ENCODE measurements around the gene OR13J1. TPM values are rescaled to one million over a fixed set of nuclear protein-coding genes. Genes with fewer than 3 reads are reported as not detected.

OR13J1 gene
- total RNA-seq, 1 donor from 2014 or later: not detected

DNA sequence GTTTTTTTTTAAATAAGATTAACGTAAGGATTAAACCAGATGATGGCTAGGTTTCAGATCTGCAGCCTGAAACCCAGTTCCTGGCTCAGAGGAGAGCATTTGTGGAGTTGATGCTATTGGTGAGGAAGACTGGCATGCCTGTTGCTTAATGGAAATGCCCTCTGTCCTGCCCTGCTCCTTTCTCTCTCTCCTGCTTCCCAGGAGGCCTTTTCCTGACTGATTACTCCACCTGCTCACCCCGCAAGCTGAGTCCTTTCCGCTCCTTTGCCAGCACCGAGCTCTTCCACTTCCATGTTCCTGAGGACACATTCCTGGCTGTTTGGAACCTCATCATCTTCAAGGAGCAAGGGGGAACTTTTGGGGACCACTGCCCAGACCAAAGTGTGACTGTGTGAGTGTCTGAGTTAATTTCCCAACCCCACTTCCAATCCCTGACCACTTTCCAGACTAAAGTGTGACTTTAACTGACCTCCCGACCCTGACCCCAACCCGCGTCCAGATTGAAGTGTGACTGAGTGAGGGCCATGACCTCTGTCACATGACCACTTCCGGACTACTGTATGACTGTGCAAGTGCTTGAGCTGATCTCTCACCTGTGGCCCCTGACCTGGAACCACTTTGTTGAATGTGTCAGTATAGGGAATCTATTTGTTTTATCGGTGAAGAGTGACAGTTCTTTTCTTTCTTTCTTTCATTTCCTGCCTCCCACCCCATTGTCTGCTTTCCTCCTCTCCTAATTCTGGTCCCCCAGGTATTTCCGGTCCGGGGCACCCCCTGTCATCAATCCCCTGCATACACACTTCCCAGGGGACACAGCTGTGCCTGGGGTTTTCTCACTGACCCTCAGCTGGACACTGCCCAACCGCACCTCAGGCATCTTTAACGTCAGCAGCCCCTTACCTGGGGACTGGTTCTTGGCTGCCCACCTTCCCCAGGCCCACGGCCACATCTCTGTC, 35.7 kb downstream of the OR13J1 start:
- no peak for DNase-seq (ENCODE audit: low spot score)

DNA sequence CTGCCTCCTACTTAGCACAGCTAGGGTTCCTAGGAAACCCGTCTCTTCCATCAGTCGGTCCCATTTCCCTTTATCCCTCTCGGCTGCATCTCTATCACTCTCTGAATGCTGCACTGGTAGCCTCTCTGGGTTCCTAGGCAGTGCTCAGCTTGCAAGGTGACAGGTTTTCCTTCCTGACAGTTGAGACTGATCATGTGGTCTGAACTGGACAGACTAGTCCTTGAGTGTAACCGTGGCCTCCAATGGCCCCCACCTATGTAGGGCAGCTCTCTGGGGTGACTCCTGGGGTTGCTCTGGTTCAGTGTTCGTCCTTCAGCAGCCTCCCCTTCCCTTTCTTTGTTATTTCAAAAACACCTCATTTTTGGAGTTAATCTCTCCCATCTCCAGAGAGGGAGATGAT, 37.4 kb downstream of the OR13J1 start:
- no peak for DNase-seq (ENCODE audit: low spot score)

DNA sequence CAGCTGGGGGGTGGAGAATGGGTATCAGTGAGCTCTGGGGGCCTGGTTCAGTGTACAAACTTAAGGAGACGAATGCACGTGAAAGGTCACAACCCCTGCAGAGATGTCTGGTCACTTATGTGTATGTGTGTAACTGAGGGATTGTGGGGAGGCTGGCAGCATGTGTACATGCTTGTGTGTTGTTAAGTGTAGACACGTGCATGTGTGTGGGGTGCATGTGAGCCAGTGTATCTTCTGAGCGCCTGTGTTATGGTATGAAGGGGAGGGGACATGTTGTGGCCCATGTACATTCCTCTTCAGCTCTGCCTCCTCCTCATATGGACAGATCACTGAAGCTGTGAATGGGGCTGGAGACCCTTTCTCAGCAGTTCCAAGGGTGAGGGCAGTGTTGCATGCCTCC, 39.2 kb downstream of the OR13J1 start:
- DNase-seq (ENCODE audit: low spot score): no peak

DNA sequence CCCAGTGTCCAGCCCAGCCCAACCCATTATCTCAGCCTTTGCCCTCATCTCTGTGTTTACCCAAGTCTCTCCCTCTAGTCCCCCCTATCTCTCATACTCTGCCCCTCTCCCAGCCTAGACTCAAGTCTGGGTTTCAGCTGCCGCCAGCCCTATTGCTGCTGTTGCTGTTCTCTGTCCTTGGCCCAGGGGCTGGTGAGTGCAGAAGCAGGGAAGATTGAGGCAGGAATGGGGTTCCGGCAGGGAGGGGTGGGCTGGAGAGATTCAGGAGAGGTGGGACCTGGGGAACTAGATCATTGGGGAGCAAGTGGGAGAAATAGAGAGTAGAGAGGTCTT, 40.5 kb downstream of the OR13J1 start:
- no peak for DNase-seq (ENCODE audit: low spot score)

DNA sequence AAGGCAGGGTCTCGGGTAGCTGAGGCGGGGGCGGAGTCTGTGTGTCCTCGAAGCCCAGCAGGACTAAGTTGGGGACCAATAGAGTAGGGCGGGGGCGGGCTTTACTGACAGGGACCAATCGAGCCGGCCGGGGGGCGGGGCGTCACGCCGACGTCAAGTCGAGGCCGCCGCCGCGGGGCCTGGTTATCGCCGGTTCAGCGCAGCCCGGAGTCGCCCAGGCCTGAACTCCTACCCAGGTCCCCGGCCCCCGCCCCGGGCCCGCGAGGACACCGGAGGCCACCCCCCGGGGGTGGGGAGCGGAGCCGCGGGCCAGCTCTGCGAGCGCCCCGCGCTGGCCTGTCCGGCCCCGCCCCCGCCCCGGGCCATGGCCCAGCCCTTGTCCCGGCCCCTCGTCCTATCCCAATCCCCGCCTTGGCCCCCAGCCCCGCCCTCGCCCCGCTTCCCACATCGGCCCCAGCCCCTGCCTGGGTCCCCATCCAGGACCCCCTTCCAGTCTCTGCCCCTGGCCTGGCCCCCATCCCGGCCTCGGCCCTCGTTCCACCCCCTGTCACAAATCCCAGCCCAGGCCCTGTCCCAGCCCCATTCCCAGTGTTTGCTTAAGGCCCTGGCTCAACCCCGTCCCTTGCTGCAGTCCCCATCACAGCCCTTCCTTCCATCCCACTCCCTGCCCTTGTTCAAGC, 41.0 kb downstream of the OR13J1 start, which contains the start of gene TMEM8B:
Gene TMEM8B, plus strand, starts transcription at position 145 of the 680 bp plus-strand sequence. Its CDS starts 220 bp downstream, at position 365.
- peak; percentile 98 for DNase-seq (ENCODE audit: low spot score)

DNA sequence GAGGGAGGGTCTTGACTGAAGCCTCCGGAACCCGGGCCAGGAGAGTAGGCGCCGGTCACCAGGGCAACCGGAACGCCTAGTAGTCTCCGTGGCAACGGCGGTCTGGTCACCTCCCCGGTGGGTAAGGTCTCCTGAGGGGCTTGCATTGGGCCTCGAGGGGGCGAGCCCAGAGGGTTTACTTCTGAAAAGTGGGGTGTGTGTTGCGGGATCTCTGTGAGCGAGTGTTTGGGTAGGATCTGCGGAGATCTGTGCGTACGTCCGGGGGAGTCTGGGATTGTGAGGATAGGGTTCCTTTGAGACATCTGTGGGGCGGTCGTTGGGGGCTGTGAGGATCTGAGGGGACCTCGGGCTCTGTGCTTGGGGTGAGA, 41.5 kb downstream of the OR13J1 start, which contains the start of gene FAM221B:
Gene FAM221B, minus strand, starts transcription at position 17 of the 368 bp plus-strand sequence. CDS start 2,571 bp downstream, outside the sequence.
- DNase-seq (ENCODE audit: low spot score): no peak

DNA sequence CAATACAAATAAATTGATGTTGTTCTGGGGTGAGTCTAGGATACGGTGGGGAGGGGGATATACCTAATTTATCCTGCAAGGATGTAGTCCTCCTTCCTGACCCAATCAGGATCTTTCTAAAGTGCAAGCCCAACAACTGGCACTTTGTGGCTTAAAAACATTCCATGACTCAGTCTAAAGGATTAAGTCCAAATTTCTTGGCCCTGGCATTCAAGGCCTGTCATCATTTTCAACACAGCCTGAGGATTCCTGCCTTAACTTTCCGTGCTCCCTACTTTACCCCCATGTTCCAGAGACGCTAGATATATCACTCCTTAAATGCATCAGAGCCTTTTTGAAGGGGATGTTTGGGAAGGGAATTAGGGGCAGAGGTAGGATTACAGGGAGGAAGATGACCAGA, 42.7 kb downstream of the OR13J1 start:
- DNase-seq (ENCODE audit: low spot score): peak; percentile 25

DNA sequence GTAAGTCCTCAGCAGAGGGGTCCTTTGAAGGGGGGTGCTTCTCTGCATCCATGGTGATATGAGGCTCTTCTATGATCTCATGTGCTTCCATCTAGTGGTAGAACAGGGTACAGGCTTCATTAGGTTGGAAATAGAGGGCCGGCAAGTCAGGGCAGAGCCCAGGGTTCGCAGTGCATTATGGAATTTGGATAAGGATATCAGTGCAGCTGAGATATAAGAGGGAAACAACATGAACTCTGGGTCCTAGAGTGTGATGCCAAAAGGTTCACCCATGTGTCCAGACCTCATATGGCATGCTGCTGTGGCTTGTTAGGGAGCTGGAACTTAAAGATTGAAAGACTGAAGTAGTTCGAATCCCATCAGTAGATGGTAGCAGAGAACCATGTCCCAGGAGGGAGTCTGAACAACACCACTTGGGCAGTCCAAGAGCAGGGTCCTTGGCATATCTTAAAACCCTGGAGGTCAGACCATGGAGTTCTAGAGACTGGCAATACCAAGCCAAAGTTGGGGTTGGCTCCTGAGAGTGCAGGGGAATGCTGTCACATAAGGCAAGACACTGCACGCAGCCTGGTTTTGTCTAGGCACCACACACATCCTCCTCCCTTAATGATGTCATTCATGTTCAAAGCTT, 44.0 kb downstream of the OR13J1 start:
- peak; percentile 82 for DNase-seq (ENCODE audit: low spot score)

DNA sequence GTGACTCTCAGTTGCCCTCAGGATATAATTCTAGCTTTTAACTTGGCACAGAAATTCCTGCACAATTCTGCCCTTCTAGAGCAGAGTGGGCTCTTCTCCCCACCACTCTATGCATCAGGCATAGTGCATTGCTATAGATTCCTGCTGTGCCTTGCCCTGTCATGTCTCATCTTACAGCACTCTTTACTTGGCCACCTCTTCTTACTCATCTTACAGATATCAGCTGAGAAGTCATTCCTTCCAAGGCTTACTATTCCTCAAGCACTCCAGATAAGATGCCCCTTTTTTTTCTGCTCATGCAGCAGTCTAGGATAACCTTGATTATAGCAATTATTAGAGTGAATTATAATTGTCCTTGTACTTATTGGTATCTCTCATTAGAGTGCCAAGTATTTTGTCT, 47.3 kb downstream of the OR13J1 start:
- no peak for DNase-seq (ENCODE audit: low spot score)

DNA sequence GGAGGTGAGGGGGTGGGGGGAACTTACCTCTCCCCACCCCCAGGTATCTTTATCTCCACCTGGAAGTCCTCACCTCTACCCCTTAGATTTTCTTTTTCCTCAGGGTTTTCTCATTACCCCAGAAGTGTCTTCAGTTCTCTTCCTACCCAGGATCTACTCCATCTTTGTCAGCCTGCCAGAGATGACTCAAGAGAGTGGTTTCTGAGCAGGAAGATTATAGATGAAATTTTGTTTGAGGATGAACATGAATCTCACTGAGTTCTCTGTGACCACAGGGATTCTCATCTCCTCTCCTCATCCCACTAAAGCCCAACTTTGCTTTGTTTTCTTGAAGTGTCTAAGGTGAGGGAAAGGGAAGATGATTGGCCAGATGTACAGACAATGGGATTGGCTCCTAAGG, 50.1 kb downstream of the OR13J1 start:
- DNase-seq (ENCODE audit: low spot score): peak; percentile 59

Other genes with a start within 250 kb of the OR13J1 start
- not detected for gene SIT1, start 219.5 kb downstream of the OR13J1 start, total RNA-seq (ENCODE audit: insufficient read depth, low replicate concordance)
- gene RMRP, start 212.4 kb downstream of the OR13J1 start, total RNA-seq (ENCODE audit: insufficient read depth, low replicate concordance): 12,614 TPM
- 38.0 TPM for gene CCDC107, start 212.1 kb downstream of the OR13J1 start, total RNA-seq (ENCODE audit: insufficient read depth, low replicate concordance)
- gene ARHGEF39, start 205.2 kb downstream of the OR13J1 start, total RNA-seq (ENCODE audit: insufficient read depth, low replicate concordance): 5.5 TPM
- gene CA9, start 196.5 kb downstream of the OR13J1 start, total RNA-seq (ENCODE audit: insufficient read depth, low replicate concordance): 13.0 TPM
- gene TPM2, start 180.5 kb downstream of the OR13J1 start, total RNA-seq (ENCODE audit: insufficient read depth, low replicate concordance): 2,993 TPM
- 273 TPM for gene TLN1, start 138.2 kb downstream of the OR13J1 start, total RNA-seq (ENCODE audit: insufficient read depth, low replicate concordance)
- 41.9 TPM for gene CREB3, start 137.7 kb downstream of the OR13J1 start, total RNA-seq (ENCODE audit: insufficient read depth, low replicate concordance)
- gene GBA2, start 121.2 kb downstream of the OR13J1 start, total RNA-seq (ENCODE audit: insufficient read depth, low replicate concordance): 24.3 TPM
- gene RGP1, start 121.1 kb downstream of the OR13J1 start, total RNA-seq (ENCODE audit: insufficient read depth, low replicate concordance): 7.0 TPM
- not detected for gene MSMP, start 116.1 kb downstream of the OR13J1 start, total RNA-seq (ENCODE audit: insufficient read depth, low replicate concordance)
- 15.9 TPM for gene NPR2, start 78.8 kb downstream of the OR13J1 start, total RNA-seq (ENCODE audit: insufficient read depth, low replicate concordance)
- gene SPAG8, start 58.1 kb downstream of the OR13J1 start, total RNA-seq (ENCODE audit: insufficient read depth, low replicate concordance): 5.1 TPM
- 2.9 TPM for gene HINT2, start 55.4 kb downstream of the OR13J1 start, total RNA-seq (ENCODE audit: insufficient read depth, low replicate concordance)
- gene FAM221B, start 41.7 kb downstream of the OR13J1 start, total RNA-seq (ENCODE audit: insufficient read depth, low replicate concordance): 1.2 TPM
- 3.9 TPM for gene TMEM8B, start 41.2 kb downstream of the OR13J1 start, total RNA-seq (ENCODE audit: insufficient read depth, low replicate concordance)
- 13.7 TPM for gene HRCT1, start 35.8 kb upstream of the OR13J1 start, total RNA-seq (ENCODE audit: insufficient read depth, low replicate concordance)
- 1.4 TPM for gene SPAAR, start 39.1 kb upstream of the OR13J1 start, total RNA-seq (ENCODE audit: insufficient read depth, low replicate concordance)
- not detected for gene OR2S2, start 87.8 kb upstream of the OR13J1 start, total RNA-seq (ENCODE audit: insufficient read depth, low replicate concordance)
- 12.0 TPM for gene RECK, start 166.5 kb upstream of the OR13J1 start, total RNA-seq (ENCODE audit: insufficient read depth, low replicate concordance)